ENCODE data around the gene WDR31.

DNA sequence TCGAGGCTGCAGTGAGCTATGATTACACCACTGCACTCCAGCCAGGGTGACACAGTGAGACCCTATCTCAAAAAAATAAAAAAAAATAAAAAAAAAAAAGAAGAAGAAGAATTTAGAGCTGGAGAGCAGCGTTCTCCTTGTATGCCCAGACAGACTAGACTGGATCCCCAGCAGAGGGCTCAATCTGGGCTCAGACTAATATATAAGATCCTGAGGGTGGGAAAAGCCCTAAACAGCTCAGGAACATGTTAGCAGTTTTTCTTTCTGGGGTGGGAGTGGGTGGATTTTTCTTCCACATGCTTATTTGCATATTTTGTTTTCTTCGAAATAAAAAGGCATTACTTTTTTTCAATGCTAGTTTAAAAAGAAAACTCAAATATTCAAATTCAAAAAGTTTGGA lies 8.4 kb upstream of the WDR31 start:
- TF ChIP-seq MAX (IDR thresholded peaks at IDR 0.05), result no peak
- TF ChIP-seq CEBPB (IDR thresholded peaks at IDR 0.05), result no peak
- TF ChIP-seq FOXM1 (IDR thresholded peaks at IDR 0.05; ENCODE audit: borderline replicate concordance, low read depth), result no peak
- no peak for TF ChIP-seq EP300 (IDR thresholded peaks at IDR 0.05; ENCODE audit: borderline replicate concordance)
- TF ChIP-seq RAD21 (IDR thresholded peaks at IDR 0.05; ENCODE audit: low read depth), result no peak
- TF ChIP-seq TAF1 (IDR thresholded peaks at IDR 0.05; ENCODE audit: low read depth), result no peak
